ENCODE data around the gene BTBD18.

Gene BTBD18

DNA sequence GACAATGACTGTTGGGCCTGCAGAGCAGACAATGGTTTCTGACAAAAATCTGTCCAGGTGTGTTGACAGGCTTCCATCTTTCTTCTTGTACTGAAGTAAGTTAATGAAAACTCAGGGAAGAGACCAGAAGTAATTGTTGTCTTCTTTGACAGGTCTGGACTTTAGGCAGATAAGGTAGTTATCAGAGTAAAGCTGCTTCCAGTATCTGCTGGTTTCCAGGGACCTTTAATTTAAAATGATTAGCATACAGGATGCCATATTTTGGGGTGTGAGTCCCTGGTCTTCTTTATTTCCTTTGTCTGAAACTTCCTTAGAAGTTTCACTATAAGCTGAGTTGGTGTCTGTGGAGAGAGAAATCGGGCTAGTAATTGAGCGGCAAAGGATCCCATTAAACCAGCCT lies 37.8 kb downstream of the BTBD18 start:
- no peak overlapping the region for H4K8ac ChIP-seq (ENCODE audit: low read depth, low read length)
- no peak overlapping the region for H2BK120ac ChIP-seq (ENCODE audit: low read depth, low read length)
- no peak overlapping the region for H3K4me2 ChIP-seq (ENCODE audit: insufficient read depth, low read length, poor library complexity, severe bottlenecking)
- no peak overlapping the region for H3K27ac ChIP-seq (replicated peaks; ENCODE audit: low read length)
- H3K27me3 ChIP-seq (ENCODE audit: control insufficient read depth in 3 of 3, insufficient read depth in 3 of 3, low read depth in 1 of 3, low read length in 3 of 3), result no peaks in the 10 kb centered on the region
- H2BK12ac ChIP-seq (ENCODE audit: low read length), result no peak overlapping the region
- no peak overlapping the region for H2AK5ac ChIP-seq (ENCODE audit: low read depth, low read length)
- no peak for DNase-seq (ENCODE audit: low spot score)
- peak overlapping the region in 1 of 2 donors; percentile 97 for H3K4me3 ChIP-seq (ENCODE audit: low read length in 2 of 2)
- WGBS, 2 donors (ENCODE audit: extremely low coverage in 2 of 2, insufficient read length in 2 of 2, insufficient replicate concordance in 1 of 2), result no CpG with 5 or more reads among the region's 2 CpGs
- peaks cover 12% of the 10 kb centered on the region for H3K79me1 ChIP-seq (ENCODE audit: low read depth, low read length)
- no peak overlapping the region for H3K23ac ChIP-seq (ENCODE audit: low read depth, low read length, poor library complexity)
- peaks cover 0 to 6% of the 10 kb centered on the region in 2 donors for H3K9me3 ChIP-seq (replicated peaks in 1 of 2; ENCODE audit: control insufficient read depth in 2 of 2, insufficient read depth in 1 of 2, low read depth in 1 of 2, low read length in 2 of 2)
- no peak overlapping the region for H2BK5ac ChIP-seq (ENCODE audit: low read length)
- no peak overlapping the region for H2BK15ac ChIP-seq (ENCODE audit: low read length)
- H3K4ac ChIP-seq (ENCODE audit: low read length), result no peak overlapping the region
- peaks cover 6 to 12% of the 10 kb centered on the region in 2 donors for H3K4me1 ChIP-seq (ENCODE audit: control insufficient read depth in 2 of 2, insufficient read depth in 1 of 2, low read depth in 1 of 2, low read length in 2 of 2)
- no peak overlapping the region for H3K9ac ChIP-seq (ENCODE audit: low read depth, low read length, poor library complexity)
- no peak overlapping the region for H3K14ac ChIP-seq (ENCODE audit: low read length)
- H4K91ac ChIP-seq (ENCODE audit: low read depth, low read length, poor library complexity), result no peak overlapping the region
- no peak overlapping the region for H3K18ac ChIP-seq (ENCODE audit: low read length)
- H2AFZ ChIP-seq (ENCODE audit: low read length), result no peak overlapping the region
- peaks cover 4 to 20% of the 10 kb centered on the region in 2 donors for H3K36me3 ChIP-seq (replicated peaks in 1 of 2; ENCODE audit: control insufficient read depth in 2 of 2, insufficient read depth in 2 of 2, low read length in 2 of 2)

DNA sequence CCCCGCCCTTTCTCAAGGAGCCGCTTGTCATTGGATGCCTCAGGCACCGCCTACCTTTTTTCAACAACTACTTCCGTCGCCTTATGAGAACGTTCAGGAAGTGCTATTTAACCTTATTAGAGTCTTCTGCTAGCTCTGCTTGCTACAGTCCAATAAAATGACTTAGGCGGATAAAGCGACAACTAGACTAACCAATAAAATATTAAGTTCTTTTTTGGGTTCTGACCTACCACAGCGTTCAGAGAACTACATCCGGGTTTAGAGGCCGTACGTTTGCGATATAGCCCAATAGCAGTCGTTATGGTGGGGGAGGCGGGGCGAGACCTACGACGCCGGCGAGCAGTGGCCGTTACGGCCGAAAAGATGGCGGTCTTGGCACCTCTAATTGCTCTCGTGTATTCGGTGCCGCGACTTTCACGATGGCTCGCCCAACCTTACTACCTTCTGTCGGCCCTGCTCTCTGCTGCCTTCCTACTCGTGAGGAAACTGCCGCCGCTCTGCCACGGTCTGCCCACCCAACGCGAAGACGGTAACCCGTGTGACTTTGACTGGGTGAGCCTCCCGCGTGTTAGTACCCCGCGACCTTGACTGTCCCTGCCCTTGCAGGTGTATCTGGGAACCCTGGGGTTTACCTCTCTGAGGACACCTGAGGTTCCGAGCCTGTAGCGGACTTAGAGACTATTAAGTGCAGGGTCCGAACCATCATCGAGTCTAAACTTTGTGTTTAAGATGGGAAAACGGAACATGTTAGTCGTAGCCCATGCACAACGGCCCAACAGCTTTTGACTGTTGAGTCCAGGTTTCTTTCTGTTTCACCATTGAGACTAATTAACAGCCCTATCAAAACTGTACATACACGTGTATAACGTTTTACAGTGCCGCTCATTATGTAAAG lies 39.1 kb downstream of the BTBD18 start, which contains the start of gene TMX2:
TMX2 (plus strand) TSS at position 338 of the 895 bp plus-strand sequence; CDS start at position 364, 26 bp downstream.
- Histone ChIP-seq H3K79me1 (ENCODE audit: low read depth, low read length) (peaks cover 12% of the 10 kb centered on the region), H4K91ac (ENCODE audit: low read depth, low read length, poor library complexity) (no peak within 1 kb of the TSS), H3K9me3 (replicated peaks in 1 of 2; ENCODE audit: control insufficient read depth in 2 of 2, insufficient read depth in 1 of 2, low read depth in 1 of 2, low read length in 2 of 2) (no peaks in the 10 kb centered on the region), H3K4me3 (ENCODE audit: low read length in 2 of 2) (peak within 1 kb of the TSS; percentile 92 to 97), H2BK15ac (ENCODE audit: low read length) (peak within 1 kb of the TSS; percentile 63), H3K27me3 (ENCODE audit: control insufficient read depth in 3 of 3, insufficient read depth in 3 of 3, low read depth in 1 of 3, low read length in 3 of 3) (no peaks in the 10 kb centered on the region), H3K14ac (ENCODE audit: low read length) (peak within 1 kb of the TSS; percentile 72), H3K4ac (ENCODE audit: low read length) (peak within 1 kb of the TSS; percentile 87), H4K8ac (ENCODE audit: low read depth, low read length) (peak within 1 kb of the TSS; percentile 70), H3K4me1 (ENCODE audit: control insufficient read depth in 2 of 2, insufficient read depth in 1 of 2, low read depth in 1 of 2, low read length in 2 of 2) (peaks cover 6 to 12% of the 10 kb centered on the region in 2 donors), H3K27ac (replicated peaks; ENCODE audit: low read length) (peak within 1 kb of the TSS; percentile 89), H3K18ac (ENCODE audit: low read length) (peak within 1 kb of the TSS; percentile 97), H2BK12ac (ENCODE audit: low read length) (peak within 1 kb of the TSS; percentile 44), H3K23ac (ENCODE audit: low read depth, low read length, poor library complexity) (peak within 1 kb of the TSS; percentile 67), H3K36me3 (replicated peaks in 1 of 2; ENCODE audit: control insufficient read depth in 2 of 2, insufficient read depth in 2 of 2, low read length in 2 of 2) (peaks cover 0 to 25% of the 10 kb centered on the region in 2 donors), H2BK120ac (ENCODE audit: low read depth, low read length) (no peak within 1 kb of the TSS), H2AFZ (ENCODE audit: low read length) (peak within 1 kb of the TSS; percentile 94), H2AK5ac (ENCODE audit: low read depth, low read length) (peak within 1 kb of the TSS; percentile 19), H3K4me2 (ENCODE audit: insufficient read depth, low read length, poor library complexity, severe bottlenecking) (peak within 1 kb of the TSS; percentile 82), H2BK5ac (ENCODE audit: low read length) (peak within 1 kb of the TSS; percentile 90), H3K9ac (ENCODE audit: low read depth, low read length, poor library complexity) (peak within 1 kb of the TSS; percentile 98)
- DNase-seq (ENCODE audit: low spot score), result peak; percentile 96
- no CpG with 5 or more reads among the region's 53 CpGs for WGBS, 2 donors (ENCODE audit: extremely low coverage in 2 of 2, insufficient read length in 2 of 2, insufficient replicate concordance in 1 of 2)

DNA sequence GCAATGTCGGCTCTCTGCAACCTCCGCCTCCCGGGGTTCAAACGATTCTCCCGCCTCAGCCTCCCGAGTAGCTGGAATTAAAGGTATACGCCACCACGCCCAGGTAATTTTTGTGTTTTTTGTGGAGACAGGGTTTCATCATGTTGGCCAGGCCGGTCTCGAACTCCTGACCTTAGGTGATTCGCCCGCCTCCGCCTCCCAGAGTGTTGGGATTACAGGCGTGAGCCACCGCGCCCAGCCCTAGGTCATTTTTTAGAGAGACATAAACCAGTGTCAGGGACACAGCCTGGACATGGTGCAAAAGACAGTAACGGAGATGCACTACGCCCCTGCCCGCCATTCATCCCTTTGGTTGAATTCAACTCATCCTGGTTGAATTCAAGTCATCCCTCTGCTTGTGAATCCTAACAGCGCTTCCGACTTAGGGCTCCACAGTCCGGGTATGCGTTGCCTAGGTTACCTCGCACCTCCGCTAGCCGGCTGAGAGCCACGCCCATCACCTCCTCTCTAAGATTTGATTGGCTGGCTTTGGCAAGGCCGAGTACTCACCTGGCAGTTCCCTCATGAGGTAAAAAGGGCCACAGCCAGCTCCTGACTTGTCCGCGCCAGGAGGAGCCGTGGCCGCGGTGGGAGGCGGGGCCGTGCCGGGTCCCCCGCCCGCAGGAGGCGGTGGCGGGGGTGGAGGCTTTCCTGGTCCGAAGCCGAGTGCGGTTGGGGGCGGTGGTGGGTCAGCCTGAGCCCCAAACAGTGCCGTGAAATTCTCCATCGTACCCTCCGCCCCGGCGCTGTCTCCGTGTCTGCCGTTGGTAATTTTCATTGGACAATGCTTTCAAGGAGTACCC lies 40.0 kb downstream of the BTBD18 start, which contains the start of gene MED19:
MED19 (minus strand) TSS at position 802 of the 842 bp plus-strand sequence; CDS start at position 766, 36 bp downstream.
- Histone ChIP-seq H2BK12ac (ENCODE audit: low read length) (peak within 1 kb of the TSS; percentile 44), H2AK5ac (ENCODE audit: low read depth, low read length) (peak within 1 kb of the TSS; percentile 19), H3K4me3 (ENCODE audit: low read length in 2 of 2) (peak within 1 kb of the TSS; percentile 92 to 97), H2BK15ac (ENCODE audit: low read length) (peak within 1 kb of the TSS; percentile 63), H3K4me2 (ENCODE audit: insufficient read depth, low read length, poor library complexity, severe bottlenecking) (peak within 1 kb of the TSS; percentile 82), H3K4me1 (ENCODE audit: control insufficient read depth in 2 of 2, insufficient read depth in 1 of 2, low read depth in 1 of 2, low read length in 2 of 2) (peaks cover 6 to 12% of the 10 kb centered on the region in 2 donors), H3K36me3 (replicated peaks in 1 of 2; ENCODE audit: control insufficient read depth in 2 of 2, insufficient read depth in 2 of 2, low read length in 2 of 2) (peaks cover 0 to 30% of the 10 kb centered on the region in 2 donors), H4K8ac (ENCODE audit: low read depth, low read length) (peak within 1 kb of the TSS; percentile 70), H3K14ac (ENCODE audit: low read length) (peak within 1 kb of the TSS; percentile 72), H2AFZ (ENCODE audit: low read length) (peak within 1 kb of the TSS; percentile 94), H2BK5ac (ENCODE audit: low read length) (peak within 1 kb of the TSS; percentile 90), H3K9me3 (replicated peaks in 1 of 2; ENCODE audit: control insufficient read depth in 2 of 2, insufficient read depth in 1 of 2, low read depth in 1 of 2, low read length in 2 of 2) (no peaks in the 10 kb centered on the region), H3K4ac (ENCODE audit: low read length) (peak within 1 kb of the TSS; percentile 87), H3K18ac (ENCODE audit: low read length) (peak within 1 kb of the TSS; percentile 97), H2BK120ac (ENCODE audit: low read depth, low read length) (no peak within 1 kb of the TSS), H3K23ac (ENCODE audit: low read depth, low read length, poor library complexity) (peak within 1 kb of the TSS; percentile 67), H3K9ac (ENCODE audit: low read depth, low read length, poor library complexity) (peak within 1 kb of the TSS; percentile 98), H3K79me1 (ENCODE audit: low read depth, low read length) (peaks cover 12% of the 10 kb centered on the region), H3K27me3 (ENCODE audit: control insufficient read depth in 3 of 3, insufficient read depth in 3 of 3, low read depth in 1 of 3, low read length in 3 of 3) (no peaks in the 10 kb centered on the region), H4K91ac (ENCODE audit: low read depth, low read length, poor library complexity) (no peak within 1 kb of the TSS), H3K27ac (replicated peaks; ENCODE audit: low read length) (peak within 1 kb of the TSS; percentile 89)
- peak; percentile 82 for DNase-seq (ENCODE audit: low spot score)
- WGBS, 2 donors (ENCODE audit: extremely low coverage in 2 of 2, insufficient read length in 2 of 2, insufficient replicate concordance in 1 of 2), result no CpG with 5 or more reads among the region's 51 CpGs
